Natural killer cell (primary cell): ENCODE measurements around the gene CFAP99. TPM values are rescaled to one million over a fixed set of nuclear protein-coding genes. Genes with fewer than 3 reads are reported as not detected.

Experiments
- ATAC-seq, 3 donors: fragments of 150-1000 bp in 2 of 3; fragments of 200-7000 bp in 1 of 3; cut with Tn5 transposase; 1 replicate in 1 of 3; 2 replicates in 2 of 3; pipeline ENCODE4 v1.10.0; 2021; ENCODE audit warnings: mild to moderate bottlenecking in 2 of 3, moderate library complexity in 2 of 3
- DNase-seq, 2 donors: peaks; one replicate each; pipeline versions ENCODE4 v3.0.0 to v3.0.0-alpha.2; 2013 to 2021; ENCODE audit warnings: mixed read lengths in 1 of 2
- H3K27ac ChIP-seq: one replicate; pipeline ENCODE4 v1.5.1; 2013; ENCODE audit warnings: mild to moderate bottlenecking, low read length
- H3K27me3 ChIP-seq: one replicate; pipeline ENCODE4 v1.6.1; 2013; ENCODE audit warnings: low read length; ENCODE audit not compliant: control insufficient read depth, insufficient read depth
- H3K36me3 ChIP-seq: one replicate; pipeline ENCODE4 v1.6.1; 2013; ENCODE audit warnings: low read length; ENCODE audit not compliant: control insufficient read depth, insufficient read depth
- H3K4me1 ChIP-seq: one replicate; pipeline ENCODE4 v1.6.1; 2013; ENCODE audit warnings: low read length; ENCODE audit not compliant: control insufficient read depth, insufficient read depth
- H3K4me3 ChIP-seq: one replicate; pipeline ENCODE4 v1.5.1; 2013; ENCODE audit warnings: low read length
- H3K9me3 ChIP-seq: one replicate; pipeline ENCODE4 v1.6.1; 2013; ENCODE audit warnings: low read length; ENCODE audit not compliant: control insufficient read depth, insufficient read depth
- H3K27ac Mint-ChIP-seq, 2 donors: one replicate each; pipeline ENCODE4 v1.8.0; 2022; ENCODE audit warnings: mild to moderate bottlenecking in 2 of 2, mixed read lengths in 2 of 2, moderate library complexity in 1 of 2
- H3K27me3 Mint-ChIP-seq, 2 donors: one replicate each; pipeline ENCODE4 v1.8.0; 2022; ENCODE audit warnings: low read depth in 2 of 2, mixed read lengths in 2 of 2
- H3K36me3 Mint-ChIP-seq: one replicate; pipeline ENCODE4 v1.8.0; 2022; ENCODE audit warnings: mixed read lengths
- H3K4me1 Mint-ChIP-seq, 2 donors: one replicate each; pipeline ENCODE4 v1.8.0; 2022; ENCODE audit warnings: mixed read lengths in 2 of 2
- H3K4me3 Mint-ChIP-seq: one replicate; pipeline ENCODE4 v1.8.0; 2022; ENCODE audit warnings: mild to moderate bottlenecking, moderate library complexity, mixed read lengths
- H3K9me3 Mint-ChIP-seq, 2 donors: one replicate each; pipeline ENCODE4 v1.8.0; 2022; ENCODE audit warnings: mixed read lengths in 2 of 2
- WGBS: methylation state at CpG from one replicate; pipeline ENCODE4 v1.1.7; 2013; ENCODE audit warnings: missing lambda C conversion rate; ENCODE audit not compliant: insufficient coverage; 5-methylcytosine and 5-hydroxymethylcytosine counted together
- intact Hi-C: fragments of 100-400 bp; cut with micrococcal nuclease; formaldehyde crosslinking; loops from one replicate; pipeline ENCODE4 v1.14.2; 2022
- total RNA-seq, 4 donors: library from RNA; stranded (reverse); fragments of 120-200 nt in 1 of 4; gene quantifications; one replicate each; pipeline versions ENCODE4 v1.2.3 to v1.2.4, GENCODE V29; 2013 to 2022
- TF ChIP-seq, protein P1 (sequence below): fragments of 200-600 bp; IDR thresholded peaks from one replicate; pipeline ENCODE4 v1.8.0; 2022; ENCODE audit warnings: antibody characterized with exemption

The CFAP99 gene
- total RNA-seq, 3 donors from 2014 or later (not counting 1 experiment from before 2014, with no cell fraction given): not detected

DNA sequence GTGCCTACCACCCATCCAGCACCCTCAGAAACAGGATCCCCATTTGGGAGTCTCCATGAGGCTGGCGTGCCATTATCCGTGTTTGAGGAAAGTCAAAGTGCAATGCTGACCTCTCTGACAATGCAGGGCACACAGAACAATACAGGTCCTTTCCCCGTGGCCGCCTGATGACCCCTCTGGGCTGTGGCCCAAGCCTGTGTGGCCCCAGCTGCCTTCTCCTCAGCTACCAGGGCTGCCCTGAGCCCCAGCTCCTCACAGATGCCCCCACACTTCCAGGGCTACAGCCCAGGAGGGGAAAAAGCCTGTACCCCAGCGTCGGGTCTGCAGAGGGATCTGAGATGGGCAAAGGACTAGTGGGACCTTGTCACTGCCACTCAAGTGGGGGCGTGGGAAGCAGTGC lies 15.8 kb upstream of the CFAP99 start:
- TF ChIP-seq, protein P1, sequence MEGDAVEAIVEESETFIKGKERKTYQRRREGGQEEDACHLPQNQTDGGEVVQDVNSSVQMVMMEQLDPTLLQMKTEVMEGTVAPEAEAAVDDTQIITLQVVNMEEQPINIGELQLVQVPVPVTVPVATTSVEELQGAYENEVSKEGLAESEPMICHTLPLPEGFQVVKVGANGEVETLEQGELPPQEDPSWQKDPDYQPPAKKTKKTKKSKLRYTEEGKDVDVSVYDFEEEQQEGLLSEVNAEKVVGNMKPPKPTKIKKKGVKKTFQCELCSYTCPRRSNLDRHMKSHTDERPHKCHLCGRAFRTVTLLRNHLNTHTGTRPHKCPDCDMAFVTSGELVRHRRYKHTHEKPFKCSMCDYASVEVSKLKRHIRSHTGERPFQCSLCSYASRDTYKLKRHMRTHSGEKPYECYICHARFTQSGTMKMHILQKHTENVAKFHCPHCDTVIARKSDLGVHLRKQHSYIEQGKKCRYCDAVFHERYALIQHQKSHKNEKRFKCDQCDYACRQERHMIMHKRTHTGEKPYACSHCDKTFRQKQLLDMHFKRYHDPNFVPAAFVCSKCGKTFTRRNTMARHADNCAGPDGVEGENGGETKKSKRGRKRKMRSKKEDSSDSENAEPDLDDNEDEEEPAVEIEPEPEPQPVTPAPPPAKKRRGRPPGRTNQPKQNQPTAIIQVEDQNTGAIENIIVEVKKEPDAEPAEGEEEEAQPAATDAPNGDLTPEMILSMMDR: no peak
- Histone ChIP-seq H3K27me3 (no peaks in the 10 kb centered on the region), H3K4me1 (peaks cover 34% of the 10 kb centered on the region), H3K9me3 (no peaks in the 10 kb centered on the region), H3K27ac (no peak overlapping the region), H3K36me3 (no peaks in the 10 kb centered on the region), H3K4me3 (no peak overlapping the region)
- intact Hi-C loops: no loop called here
- no peaks in the 10 kb centered on the region for H3K36me3 Mint-ChIP-seq
- peak overlapping the region; percentile 75 for H3K4me3 Mint-ChIP-seq
- no peak for DNase-seq
- peaks cover 52 to 67% of the 10 kb centered on the region in 2 donors for H3K4me1 Mint-ChIP-seq
- peak overlapping the region; percentile 49 to 54 for H3K27ac Mint-ChIP-seq
- 81% methylated on average over 7 of the region's 7 CpGs for WGBS
- no peak for ATAC-seq
- H3K27me3 Mint-ChIP-seq: no peaks in the 10 kb centered on the region
- H3K9me3 Mint-ChIP-seq: no peaks in the 10 kb centered on the region

DNA sequence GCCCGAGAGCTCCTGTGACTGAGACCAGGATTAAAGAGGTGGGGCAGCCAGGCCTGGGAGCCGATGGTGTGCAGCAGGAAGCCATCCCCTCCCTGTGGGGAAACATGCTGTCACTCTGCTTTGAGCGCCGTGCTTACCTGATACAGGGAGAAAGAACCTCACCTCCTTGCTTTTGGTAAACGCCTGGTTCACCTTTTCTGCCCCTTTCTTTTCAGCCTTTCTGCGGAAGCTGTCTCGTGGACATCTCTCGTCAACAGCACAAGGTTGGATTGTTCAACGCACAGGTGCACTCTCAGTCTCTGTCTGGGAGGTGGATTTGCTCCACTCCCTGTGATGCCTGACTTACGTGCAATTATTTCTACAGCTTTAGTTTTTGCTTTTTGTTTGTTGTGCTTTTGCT lies 12.3 kb upstream of the CFAP99 start:
- intact Hi-C loops: no loop called here
- no peaks in the 10 kb centered on the region for H3K27me3 ChIP-seq
- Mint-ChIP-seq H3K9me3 (no peaks in the 10 kb centered on the region), H3K36me3 (no peaks in the 10 kb centered on the region), H3K27ac (peak overlapping the region in 1 of 2 donors; percentile 7), H3K4me3 (no peak overlapping the region), H3K27me3 (no peaks in the 10 kb centered on the region), H3K4me1 (peaks cover 48 to 60% of the 10 kb centered on the region in 2 donors)
- no peaks in the 10 kb centered on the region for H3K36me3 ChIP-seq
- 90% methylated on average over 10 of the region's 10 CpGs for WGBS
- H3K4me1 ChIP-seq: peaks cover 49% of the 10 kb centered on the region
- no peaks in the 10 kb centered on the region for H3K9me3 ChIP-seq
- DNase-seq: no peak
- no peak overlapping the region for H3K4me3 ChIP-seq
- TF ChIP-seq, protein P1: no peak
- H3K27ac ChIP-seq: no peak overlapping the region
- no peak for ATAC-seq

DNA sequence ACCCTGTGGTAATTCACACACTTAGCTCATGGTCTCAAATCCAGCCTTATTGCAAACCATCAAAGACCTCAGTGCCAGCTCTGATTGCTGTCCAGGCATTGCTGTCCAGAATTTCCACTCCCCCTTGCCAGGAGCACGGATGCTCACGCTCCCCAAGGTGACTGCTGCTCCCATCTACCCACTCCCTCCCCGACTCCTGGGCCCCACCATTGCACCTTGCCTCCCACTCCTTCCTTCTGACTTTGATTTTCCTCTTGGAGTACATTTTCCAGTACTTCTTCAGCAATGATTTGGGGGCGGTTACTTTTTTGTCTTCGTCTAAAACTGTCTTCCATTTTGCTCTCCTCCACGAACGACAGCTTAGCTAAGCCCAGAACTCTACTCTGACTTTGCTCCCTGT lies 11.8 kb upstream of the CFAP99 start:
- no peaks in the 10 kb centered on the region for H3K27me3 Mint-ChIP-seq
- H3K9me3 ChIP-seq: no peaks in the 10 kb centered on the region
- no peak for ATAC-seq
- H3K4me3 Mint-ChIP-seq: no peak overlapping the region
- no peaks in the 10 kb centered on the region for H3K36me3 Mint-ChIP-seq
- peaks cover 48 to 60% of the 10 kb centered on the region in 2 donors for H3K4me1 Mint-ChIP-seq
- H3K27ac Mint-ChIP-seq: peak overlapping the region in 1 of 2 donors; percentile 7
- H3K27ac ChIP-seq: no peak overlapping the region
- H3K36me3 ChIP-seq: no peaks in the 10 kb centered on the region
- H3K9me3 Mint-ChIP-seq: no peaks in the 10 kb centered on the region
- intact Hi-C loops: no loop called here
- no peaks in the 10 kb centered on the region for H3K27me3 ChIP-seq
- H3K4me1 ChIP-seq: peaks cover 49% of the 10 kb centered on the region
- WGBS: 90% methylated on average over 7 of the region's 7 CpGs
- no peak for DNase-seq
- TF ChIP-seq, protein P1: no peak
- H3K4me3 ChIP-seq: no peak overlapping the region

DNA sequence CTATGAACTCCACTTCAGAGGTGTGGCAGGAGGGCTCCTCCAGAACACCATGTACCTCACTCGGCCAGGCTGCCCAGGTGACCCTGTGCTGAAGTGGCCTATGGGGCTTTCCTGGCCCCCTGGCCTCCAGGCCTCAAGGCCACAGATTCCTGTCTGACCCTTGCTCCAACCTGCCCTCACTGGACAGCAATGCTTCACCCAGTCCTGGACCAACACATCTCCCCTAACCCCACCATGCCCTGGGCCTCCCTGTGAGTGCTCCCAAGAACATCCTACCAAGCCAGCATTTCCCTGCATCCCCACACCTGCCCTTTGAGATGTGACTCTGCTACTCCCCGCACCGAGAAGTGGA lies 10.8 kb upstream of the CFAP99 start:
- Mint-ChIP-seq H3K9me3 (no peaks in the 10 kb centered on the region), H3K27ac (peak overlapping the region in 1 of 2 donors; percentile 47), H3K36me3 (no peaks in the 10 kb centered on the region), H3K27me3 (no peaks in the 10 kb centered on the region), H3K4me3 (no peak overlapping the region), H3K4me1 (peaks cover 48 to 60% of the 10 kb centered on the region in 2 donors)
- H3K4me3 ChIP-seq: no peak overlapping the region
- ATAC-seq (no peak), DNase-seq (no peak)
- H3K4me1 ChIP-seq: peaks cover 49% of the 10 kb centered on the region
- WGBS: 94% methylated on average over 3 of the region's 3 CpGs
- no peaks in the 10 kb centered on the region for H3K9me3 ChIP-seq
- TF ChIP-seq, protein P1: no peak
- intact Hi-C loops: no loop called here
- no peak overlapping the region for H3K27ac ChIP-seq
- no peaks in the 10 kb centered on the region for H3K27me3 ChIP-seq
- H3K36me3 ChIP-seq: no peaks in the 10 kb centered on the region
